Right kidney (tissue), 1 donor: ENCODE measurements around the gene ULBP3.
"Not testable (repeated sequence)": the region's sequence is repeated elsewhere in the genome, so short reads cannot be mapped to it uniquely, and the experiment has no call there.

Experiments used
- DNase-seq: peaks from one replicate; pipeline ENCODE4 v3.0.0-alpha.2; 2016

ULBP3 gene

GRCh38 chr6:150043096-150043495, 25.8 kb downstream of the ULBP3 start:
- no peak for DNase-seq

GRCh38 chr6:150038202-150039062, 30.5 kb downstream of the ULBP3 start:
- peak; percentile 32 for DNase-seq

GRCh38 chr6:150037526-150038201, 31.3 kb downstream of the ULBP3 start:
- DNase-seq: peak; percentile 46

DNA sequence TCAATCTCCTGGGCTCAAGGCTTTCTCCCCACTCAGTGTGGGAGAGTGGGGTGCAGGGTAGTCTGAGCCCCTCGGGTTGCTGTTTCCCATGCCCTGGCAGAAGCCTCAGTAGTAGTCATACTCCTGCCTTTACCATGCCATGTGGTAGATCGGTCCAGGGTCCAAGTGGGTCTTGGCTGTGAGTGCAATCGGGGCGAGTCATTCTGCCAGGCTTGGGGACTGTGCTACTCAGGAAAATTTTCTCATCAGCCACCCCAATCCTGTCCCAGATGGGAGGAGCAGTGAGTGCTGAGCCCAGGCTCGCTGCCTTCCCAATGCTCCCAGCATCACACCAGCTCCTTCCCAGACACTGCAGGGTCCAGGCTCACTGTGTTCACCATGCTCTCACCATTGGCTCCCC, 32.8 kb downstream of the ULBP3 start:
- no peak for DNase-seq

- DNase-seq: no peak
These were observed 35.6 kb downstream of the ULBP3 start for GRCh38 chr6:150033207-150033771.

DNA sequence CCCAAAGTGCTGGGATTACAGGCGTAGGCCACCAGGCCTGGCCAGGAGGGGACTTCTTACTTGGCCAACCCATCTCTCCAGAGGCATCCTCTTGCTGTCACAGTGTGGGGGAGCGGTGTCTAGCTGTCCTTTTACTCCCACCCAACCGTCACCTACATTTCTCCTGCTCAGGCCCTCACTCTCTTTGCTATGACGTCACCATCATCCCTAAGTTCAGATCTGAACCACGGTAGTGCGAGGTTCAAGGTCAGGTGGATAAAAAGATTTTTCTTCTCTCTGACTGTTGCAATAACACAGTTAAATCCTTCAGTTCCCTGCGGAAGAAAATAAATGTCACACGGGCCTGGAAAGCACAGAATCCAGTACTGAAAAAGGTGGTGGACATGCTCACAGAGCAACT, 36.3 kb downstream of the ULBP3 start:
- DNase-seq: no peak

DNA sequence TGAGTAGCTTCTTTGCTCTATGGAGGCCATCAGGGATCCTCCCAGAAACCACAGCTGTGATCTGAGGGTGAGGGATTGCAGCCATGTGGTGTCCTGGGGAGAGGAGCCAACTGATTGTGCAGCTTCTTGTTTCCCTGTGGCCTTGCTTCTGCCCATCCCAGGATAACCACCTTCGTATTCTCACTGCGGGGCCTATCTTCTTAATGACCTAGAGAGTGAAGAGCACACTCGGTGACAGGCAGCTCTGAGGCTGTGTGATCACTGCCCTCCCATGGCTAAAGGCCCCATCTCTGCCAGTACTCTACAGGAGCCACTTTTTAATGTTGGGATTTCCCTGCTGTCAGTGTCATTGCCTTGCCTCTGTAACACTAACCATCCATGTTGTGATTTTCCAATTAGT, 38.3 kb downstream of the ULBP3 start:
- no peak for DNase-seq

- DNase-seq: no peak
These were observed 39.2 kb downstream of the ULBP3 start for GRCh38 chr6:150029749-150030148.

DNA sequence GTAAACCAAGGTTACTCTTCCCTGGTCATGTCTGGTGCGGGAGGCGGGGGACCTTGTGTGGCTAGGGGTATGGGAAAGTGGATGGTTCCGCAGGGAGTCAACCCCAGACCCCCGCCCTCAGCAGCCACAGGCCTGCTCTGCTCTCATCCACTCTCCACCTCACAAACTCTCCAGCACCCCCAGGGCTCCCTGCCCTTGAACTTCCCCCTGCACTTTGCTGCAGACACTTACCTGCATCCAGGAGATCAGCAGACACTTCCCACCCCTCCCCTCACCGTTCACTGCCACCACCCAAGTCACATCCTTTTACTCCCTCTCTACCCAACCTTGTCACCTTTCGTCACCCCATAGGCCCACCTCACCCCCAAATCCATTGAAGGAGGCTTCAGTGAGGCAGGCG, 39.6 kb downstream of the ULBP3 start:
- no peak for DNase-seq

- DNase-seq: no peak
These were observed 40.1 kb downstream of the ULBP3 start for GRCh38 chr6:150028799-150029198.

GRCh38 chr6:150027806-150028565, 40.9 kb downstream of the ULBP3 start:
- no peak for DNase-seq

GRCh38 chr6:150026976-150027805, 41.7 kb downstream of the ULBP3 start:
- no peak for DNase-seq

- no peak for DNase-seq
These were observed 43.6 kb downstream of the ULBP3 start, which contains the start of gene RAET1L for GRCh38 chr6:150025201-150025917. RAET1L (minus strand) TSS chr6:150025532; CDS start chr6:150025471, 61 bp downstream.

- DNase-seq: no peak
These were observed 44.2 kb downstream of the ULBP3 start for GRCh38 chr6:150024646-150025155.

DNA sequence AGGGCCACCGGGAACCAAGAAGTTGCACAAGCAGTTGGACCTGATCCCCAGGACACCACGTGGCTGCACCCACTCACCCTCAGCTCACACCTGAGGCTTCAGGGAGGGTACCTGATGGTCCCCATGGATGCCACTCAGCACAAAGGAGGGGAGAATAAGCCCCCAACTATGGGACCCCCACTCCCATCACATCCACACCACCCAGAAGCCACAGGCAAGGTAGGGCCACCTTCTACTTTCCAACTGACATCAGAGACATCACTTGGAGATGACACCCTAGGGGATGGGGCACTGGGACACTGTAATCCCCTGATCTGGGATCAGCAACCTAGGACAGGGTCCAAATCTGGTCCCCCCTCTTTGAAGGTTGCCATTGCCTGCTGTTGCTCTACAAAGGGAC, 44.9 kb downstream of the ULBP3 start:
- DNase-seq: not testable (repeated sequence)

- DNase-seq: not testable (repeated sequence)
These were observed 47.1 kb downstream of the ULBP3 start for GRCh38 chr6:150021870-150022269.

DNA sequence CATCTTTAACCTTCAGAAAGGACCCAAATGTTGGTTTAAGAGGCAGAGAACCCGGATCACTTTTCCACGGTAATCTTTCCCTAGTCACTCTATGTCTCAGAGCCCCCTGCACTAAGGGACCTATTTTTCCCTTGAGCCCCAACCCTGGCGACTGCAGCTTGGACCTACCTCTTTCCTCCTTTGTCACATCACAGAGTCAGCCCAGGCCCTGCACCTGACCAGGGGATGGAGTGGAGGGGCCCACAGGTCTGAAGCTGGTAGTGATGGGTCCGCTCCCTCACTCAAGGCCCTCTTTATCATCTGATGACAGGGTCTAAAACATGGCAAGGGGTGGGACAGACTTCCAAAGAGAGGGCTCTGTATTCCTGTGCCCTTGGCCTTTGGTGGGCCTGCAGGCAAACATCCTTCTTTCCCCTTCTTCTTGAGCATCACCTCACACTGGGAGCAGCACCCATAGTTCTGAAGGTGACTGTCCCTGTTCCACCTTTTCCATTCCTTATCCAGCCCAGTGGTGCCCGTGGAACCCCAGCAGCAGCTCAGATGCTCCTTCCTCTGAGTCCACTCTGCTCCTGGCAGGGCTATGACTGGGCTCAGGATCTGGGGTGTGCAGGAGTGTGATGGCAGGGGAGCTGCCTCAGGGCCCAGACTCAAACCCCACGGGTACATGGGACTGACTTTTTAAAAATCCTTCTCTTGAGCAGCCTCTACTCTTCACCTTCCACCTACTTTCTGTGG, 49.9 kb downstream of the ULBP3 start:
- DNase-seq: no peak

DNA sequence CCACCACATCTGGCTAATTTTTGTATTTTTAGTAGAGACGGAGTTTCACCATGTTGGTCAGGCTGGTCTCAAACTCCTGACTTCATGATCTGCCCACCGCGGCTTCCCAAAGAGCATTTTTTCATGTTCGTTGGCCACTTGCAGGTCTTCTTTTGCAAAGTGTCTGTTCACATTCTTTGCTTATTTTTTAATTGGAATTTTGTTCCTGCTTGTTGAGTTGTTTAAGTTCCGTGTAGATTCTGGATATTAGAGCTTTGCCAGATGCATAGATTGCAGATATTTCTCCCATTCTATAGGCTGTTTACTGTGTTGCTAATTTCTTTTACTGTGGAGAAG, 51.8 kb downstream of the ULBP3 start:
- DNase-seq: not testable (repeated sequence)

- DNase-seq: no peak
These were observed 52.4 kb downstream of the ULBP3 start for GRCh38 chr6:150016324-150017185.
